ENCODE measurements around the gene ACVR1C.

- no peak for TF ChIP-seq POLR2A (IDR thresholded peaks at IDR 0.05; ENCODE audit: extremely low read depth, insufficient read length)
- TF ChIP-seq CTCF (IDR thresholded peaks at IDR 0.05; ENCODE audit: low read depth, low read length), result no peak
These were observed 22.1 kb downstream of the ACVR1C start for GRCh38 chr2:157606534-157606933.

All from NB4 (cell line).